B cell (primary cell): ENCODE results near the gene CD209. TPM values are rescaled to one million over a fixed set of nuclear protein-coding genes. Genes with fewer than 3 reads are reported as not detected.

Experiments used
- ATAC-seq: fragments of 200-7000 bp; cut with Tn5 transposase; one replicate; pipeline ENCODE4 v1.10.0; 2021; ENCODE audit warnings: low read depth, mild to moderate bottlenecking, moderate number of reproducible peaks, moderate library complexity
- CTCF ChIA-PET: fragments of 350-600 bp; sonication (Branson Sonifier 250); formaldehyde crosslinking; loops from one replicate; lab custom pipeline; 2021; ENCODE audit warnings: antibody characterized with exemption, inconsistent platforms; lab: Charles Lee
- POLR2A ChIA-PET: fragments of 350-600 bp; sonication (Branson Sonifier 250); formaldehyde crosslinking; loops from one replicate; lab custom pipeline; 2021; ENCODE audit warnings: antibody characterized with exemption; lab: Charles Lee
- DNase-seq: peaks from one replicate; pipeline ENCODE4 v3.0.0; 2013
- H2AFZ ChIP-seq: 2 replicates; pipeline ENCODE4 v1.6.1; 2012; ENCODE audit warnings: mild to moderate bottlenecking, low read depth, low read length; ENCODE audit not compliant: insufficient read depth, poor library complexity, severe bottlenecking
- H3K27ac ChIP-seq, 2 donors: 1 replicate in 1 of 2; 2 replicates in 1 of 2; pipeline ENCODE4 v1.5.1; 2012 to 2013; ENCODE audit warnings: low read length in 2 of 2, mild to moderate bottlenecking in 2 of 2, moderate library complexity in 1 of 2
- H3K27me3 ChIP-seq, 4 experiments: fragments of 200-600 bp in 1 of 4; sonication (generic) in 1 of 4; replicated peaks in 1 of 4; 1 replicate in 2 of 4; 2 replicates in 2 of 4; pipeline versions ENCODE4 v1.6.1 to v1.7.0; 2013 to 2016; ENCODE audit warnings: low read length in 3 of 4, mild to moderate bottlenecking in 2 of 4, mixed read lengths in 1 of 4, moderate library complexity in 1 of 4; ENCODE audit not compliant: insufficient read depth in 4 of 4, control insufficient read depth in 3 of 4; ENCODE audit errors: control extremely low read depth in 1 of 4
- H3K36me3 ChIP-seq, 2 experiments: replicated peaks in 1 of 2; 1 replicate in 1 of 2; 2 replicates in 1 of 2; pipeline versions ENCODE4 v1.6.1 to v1.7.1; 2013; ENCODE audit warnings: low read length in 1 of 2; ENCODE audit not compliant: insufficient read depth in 2 of 2, control insufficient read depth in 1 of 2; ENCODE audit errors: control extremely low read depth in 1 of 2, extremely low read depth in 1 of 2
- H3K4me1 ChIP-seq, 2 donors: fragments of 200-600 bp in 1 of 2; sonication (generic) in 1 of 2; 1 replicate in 1 of 2; 2 replicates in 1 of 2; pipeline versions ENCODE4 v1.5.1 to v1.6.1; 2013 to 2017; ENCODE audit warnings: low read length in 2 of 2; ENCODE audit not compliant: control insufficient read depth in 2 of 2, insufficient read depth in 2 of 2
- H3K4me2 ChIP-seq: replicated peaks from 2 replicates; pipeline ENCODE3; 2012; ENCODE audit warnings: mild to moderate bottlenecking, low read depth, low read length; ENCODE audit not compliant: poor library complexity, severe bottlenecking
- H3K4me3 ChIP-seq, 5 experiments: fragments of 200-600 bp in 1 of 5; sonication (generic) in 1 of 5; 1 replicate in 3 of 5; 2 replicates in 2 of 5; pipeline versions ENCODE4 v1.5.1 to v1.7.0; 2011 to 2016; ENCODE audit warnings: low read length in 4 of 5, mild to moderate bottlenecking in 4 of 5, low read depth in 2 of 5, control low read depth in 1 of 5, moderate library complexity in 1 of 5; ENCODE audit not compliant: insufficient read depth in 1 of 5; ENCODE audit errors: control extremely low read depth in 1 of 5, extremely low read depth in 1 of 5
- H3K79me2 ChIP-seq: fragments of 200-600 bp; sonication (generic); one replicate; pipeline ENCODE4 v1.6.0; 2016; ENCODE audit warnings: low read length; ENCODE audit not compliant: control insufficient read depth, insufficient read depth
- H3K9ac ChIP-seq: fragments of 200-600 bp; sonication (generic); 2 replicates; pipeline ENCODE4 v1.6.1; 2017; ENCODE audit warnings: mild to moderate bottlenecking, low read length, moderate library complexity
- H3K9me3 ChIP-seq, 3 donors: one replicate each; pipeline versions ENCODE4 v1.6.1 to v1.7.1; 2013; ENCODE audit warnings: low read length in 2 of 3; ENCODE audit not compliant: control insufficient read depth in 2 of 3, insufficient read depth in 1 of 3; ENCODE audit errors: control extremely low read depth in 1 of 3
- H4K20me1 ChIP-seq: 2 replicates; pipeline ENCODE4 v1.6.0; 2012; ENCODE audit warnings: mild to moderate bottlenecking, low read length; ENCODE audit not compliant: insufficient read depth, control insufficient read depth, poor library complexity, severe bottlenecking
- H3K27ac Mint-ChIP-seq: one replicate; pipeline ENCODE4 v1.8.0; 2021; ENCODE audit warnings: mixed read lengths
- H3K27me3 Mint-ChIP-seq: one replicate; pipeline ENCODE4 v1.8.0; 2021; ENCODE audit warnings: mixed read lengths
- H3K4me1 Mint-ChIP-seq: one replicate; pipeline ENCODE4 v1.8.0; 2021; ENCODE audit warnings: mixed read lengths
- H3K4me3 Mint-ChIP-seq: one replicate; pipeline ENCODE4 v1.8.0; 2021; ENCODE audit warnings: mixed read lengths
- H3K9me3 Mint-ChIP-seq: one replicate; pipeline ENCODE4 v1.8.0; 2022; ENCODE audit warnings: mixed read lengths; ENCODE audit not compliant: insufficient read depth
- CTCF ChIP-seq: fragments of 200-600 bp; IDR thresholded peaks from one replicate; pipeline ENCODE4 v1.8.0; 2022; ENCODE audit warnings: antibody characterized with exemption, mild to moderate bottlenecking
- EZH2 ChIP-seq: IDR thresholded peaks from 2 replicates; pipeline ENCODE4 v1.6.1; 2012; ENCODE audit warnings: borderline replicate concordance, low read depth, mild to moderate bottlenecking, moderate library complexity, low read length; ENCODE audit not compliant: insufficient read depth, poor library complexity, severe bottlenecking
- WGBS: methylation state at CpG from one replicate; pipeline ENCODE4 v1.1.5; 2013; ENCODE audit warnings: missing lambda C conversion rate; ENCODE audit not compliant: insufficient coverage; 5-methylcytosine and 5-hydroxymethylcytosine counted together
- intact Hi-C: fragments of 100-400 bp; cut with micrococcal nuclease; formaldehyde crosslinking; loops from one replicate; pipeline ENCODE4 v1.10.0; 2022
- polyA plus RNA-seq: library from polyadenylated mRNA; depleted of rRNA; stranded (reverse); fragments of >200 nt; gene quantifications from 2 replicates; pipeline ENCODE4 v1.2.3, GENCODE V29; 2012
- total RNA-seq, 2 donors: library from RNA; stranded (reverse); fragments of 120-200 nt in 1 of 2; gene quantifications; 1 replicate in 1 of 2; 2 replicates in 1 of 2; pipeline versions ENCODE4 v1.2.3 to v1.2.4, GENCODE V29; 2013 to 2022

Gene CD209
- total and polyA plus RNA-seq, 2 donors (not counting 1 experiment from before 2014, with no cell fraction given) = 0.10 TPM; not detected in 1

- ChIA-PET POLR2A (no interaction called here), CTCF (no interaction called here)
- Mint-ChIP-seq H3K27me3 (peaks cover 25% of the 10 kb centered on the region), H3K9me3 (peaks cover 2% of the 10 kb centered on the region), H3K4me3 (peak overlapping the region; percentile 77), H3K27ac (peak overlapping the region; percentile 68), H3K4me1 (peaks cover 25% of the 10 kb centered on the region)
- no peak overlapping the region for H3K27ac ChIP-seq
- H3K4me2 ChIP-seq = peak overlapping the region; percentile 77
- peaks cover 25% of the 10 kb centered on the region in 2 donors for H3K4me1 ChIP-seq
- H4K20me1 ChIP-seq = no peaks in the 10 kb centered on the region
- DNase-seq (peak; percentile 68), ATAC-seq (peak; percentile 67)
- peak overlapping the region in 4 of 5 experiments; percentile 11 to 43 (median 34) for H3K4me3 ChIP-seq
- no peaks in the 10 kb centered on the region for H3K79me2 ChIP-seq
- 11% methylated on average over 30 of the region's 31 CpGs for WGBS
- no peaks in the 10 kb centered on the region for H3K36me3 ChIP-seq
- peaks cover 0 to 42% (median 23%) of the 10 kb centered on the region in 4 experiments for H3K27me3 ChIP-seq
- H2AFZ ChIP-seq = peak overlapping the region; percentile 40
- peak overlapping the region; percentile 41 for H3K9ac ChIP-seq
- no peak for TF ChIP-seq EZH2
- no peak for TF ChIP-seq CTCF
- H3K9me3 ChIP-seq = peaks cover 0 to 37% (median 3%) of the 10 kb centered on the region in 3 donors
- intact Hi-C loops = no loop called here
Measured at GRCh38 chr19:7789447-7789846, 42.1 kb upstream of the CD209 start.

GRCh38 chr19:7788933-7789323 is 41.6 kb upstream of the CD209 start:
- TF ChIP-seq EZH2 = no peak
- TF ChIP-seq CTCF = no peak
- H3K27ac ChIP-seq = no peak overlapping the region
- peaks cover 0 to 37% (median 3%) of the 10 kb centered on the region in 3 donors for H3K9me3 ChIP-seq
- peaks cover 25% of the 10 kb centered on the region for H3K4me1 Mint-ChIP-seq
- H3K27me3 ChIP-seq = peaks cover 0 to 43% (median 25%) of the 10 kb centered on the region in 4 experiments
- 9% methylated on average over 23 of the region's 23 CpGs for WGBS
- intact Hi-C loops = no loop called here
- DNase-seq (no peak), ATAC-seq (peak; percentile 14)
- peak overlapping the region; percentile 77 for H3K4me3 Mint-ChIP-seq
- peak overlapping the region in 4 of 5 experiments; percentile 11 to 43 (median 34) for H3K4me3 ChIP-seq
- peak overlapping the region; percentile 40 for H2AFZ ChIP-seq
- peaks cover 25% of the 10 kb centered on the region in 2 donors for H3K4me1 ChIP-seq
- no peaks in the 10 kb centered on the region for H3K79me2 ChIP-seq
- no peaks in the 10 kb centered on the region for H3K36me3 ChIP-seq
- H3K9ac ChIP-seq = peak overlapping the region; percentile 41
- H4K20me1 ChIP-seq = no peaks in the 10 kb centered on the region
- H3K9me3 Mint-ChIP-seq = peaks cover 2% of the 10 kb centered on the region
- ChIA-PET POLR2A (no interaction called here), CTCF (interaction anchor here (1.3 kb wide), 1 partner anchor 137 kb away, joined by 4 read pairs; no protein-coding TSS in a partner anchor)
- H3K27ac Mint-ChIP-seq = no peak overlapping the region
- H3K27me3 Mint-ChIP-seq = peaks cover 29% of the 10 kb centered on the region
- peak overlapping the region; percentile 77 for H3K4me2 ChIP-seq
